22Rv1 (cell line): ENCODE measurements around the gene EXOSC10.
A peak's percentile ranks its signal among the peaks of the same experiment; 100 is the strongest.
"Not testable (repeated sequence)": the region's sequence is repeated elsewhere in the genome, so short reads cannot be mapped to it uniquely, and the experiment has no call there.

Source experiments
- H3K27ac ChIP-seq: fragments of 450-650 bp; 2 replicates; pipeline ENCODE4 v1.5.1; 2017
- ZFX ChIP-seq: fragments of 450-650 bp; IDR thresholded peaks from 2 replicates; pipeline ENCODE4 v1.6.1; 2017; ENCODE audit warnings: antibody characterized with exemption, borderline replicate concordance
- TF ChIP-seq, protein P1 (sequence below): fragments of 450-650 bp; IDR thresholded peaks from 2 replicates; pipeline ENCODE4 v1.5.1; 2017; ENCODE audit warnings: mild to moderate bottlenecking

Gene EXOSC10

DNA sequence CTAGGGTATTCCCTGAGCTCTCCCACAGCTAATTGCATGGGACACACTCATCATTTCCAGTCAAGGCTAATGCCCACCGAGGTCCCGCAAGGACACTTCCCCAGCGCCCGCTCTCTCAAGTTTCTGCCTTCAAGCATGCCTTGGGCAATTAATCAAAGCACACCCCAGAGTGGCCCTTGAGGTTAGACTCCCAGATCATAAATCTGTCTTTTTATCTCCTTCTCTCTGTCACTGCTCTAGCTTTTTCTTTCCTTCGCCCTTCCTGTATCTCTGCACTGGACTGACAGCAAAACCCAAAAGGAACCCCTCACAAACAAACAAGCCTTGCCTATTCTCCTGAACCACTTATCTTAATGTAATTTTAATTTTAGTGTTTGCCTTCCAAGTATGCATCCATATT lies 7.9 kb upstream of the EXOSC10 start:
- H3K27ac ChIP-seq, result no peak overlapping the region
- TF ChIP-seq, protein P1, sequence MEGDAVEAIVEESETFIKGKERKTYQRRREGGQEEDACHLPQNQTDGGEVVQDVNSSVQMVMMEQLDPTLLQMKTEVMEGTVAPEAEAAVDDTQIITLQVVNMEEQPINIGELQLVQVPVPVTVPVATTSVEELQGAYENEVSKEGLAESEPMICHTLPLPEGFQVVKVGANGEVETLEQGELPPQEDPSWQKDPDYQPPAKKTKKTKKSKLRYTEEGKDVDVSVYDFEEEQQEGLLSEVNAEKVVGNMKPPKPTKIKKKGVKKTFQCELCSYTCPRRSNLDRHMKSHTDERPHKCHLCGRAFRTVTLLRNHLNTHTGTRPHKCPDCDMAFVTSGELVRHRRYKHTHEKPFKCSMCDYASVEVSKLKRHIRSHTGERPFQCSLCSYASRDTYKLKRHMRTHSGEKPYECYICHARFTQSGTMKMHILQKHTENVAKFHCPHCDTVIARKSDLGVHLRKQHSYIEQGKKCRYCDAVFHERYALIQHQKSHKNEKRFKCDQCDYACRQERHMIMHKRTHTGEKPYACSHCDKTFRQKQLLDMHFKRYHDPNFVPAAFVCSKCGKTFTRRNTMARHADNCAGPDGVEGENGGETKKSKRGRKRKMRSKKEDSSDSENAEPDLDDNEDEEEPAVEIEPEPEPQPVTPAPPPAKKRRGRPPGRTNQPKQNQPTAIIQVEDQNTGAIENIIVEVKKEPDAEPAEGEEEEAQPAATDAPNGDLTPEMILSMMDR, result no peak
- TF ChIP-seq ZFX, result no peak

DNA sequence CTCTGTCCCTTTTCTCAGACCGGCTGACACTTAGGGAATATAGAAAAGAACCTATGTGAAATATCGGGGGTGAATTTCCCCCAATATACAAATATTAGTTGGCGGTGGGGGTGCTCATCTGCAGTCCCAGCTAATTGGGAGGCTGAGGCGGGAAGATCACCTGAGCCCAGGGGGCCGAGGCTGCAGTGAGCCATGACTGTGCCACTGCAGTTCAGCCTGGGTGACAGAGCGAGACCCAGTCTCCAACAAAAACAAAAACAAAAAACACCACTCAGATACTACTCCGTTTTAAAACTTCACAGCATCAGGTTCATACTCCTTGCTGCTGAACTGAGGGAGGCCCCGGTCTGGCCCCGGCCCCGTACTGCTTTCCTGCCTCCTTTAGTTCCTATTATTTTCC lies 5.9 kb upstream of the EXOSC10 start:
- no peak overlapping the region for H3K27ac ChIP-seq
- TF ChIP-seq, protein P1, result no peak
- TF ChIP-seq ZFX, result no peak

DNA sequence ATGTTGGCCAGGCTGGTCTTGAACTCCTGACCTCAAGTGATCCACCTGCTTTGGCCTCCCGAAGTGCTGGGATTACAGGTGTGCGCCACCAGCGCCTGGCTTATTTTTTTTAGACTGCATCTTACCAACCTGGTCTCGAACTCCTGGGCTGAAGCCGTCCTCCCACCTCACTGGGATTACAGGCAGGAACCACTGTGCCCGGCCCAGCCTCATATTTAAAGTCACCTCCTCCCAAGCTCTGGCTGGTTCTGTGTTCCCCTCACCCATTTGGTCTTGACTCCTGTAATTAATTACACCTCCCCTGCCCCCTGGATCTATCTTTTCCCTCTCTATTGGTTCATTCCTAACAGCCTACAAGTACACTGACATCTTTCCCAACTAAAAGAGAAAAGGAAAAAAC lies 1.7 kb upstream of the EXOSC10 start:
- H3K27ac ChIP-seq, result no peak overlapping the region
- no peak for TF ChIP-seq ZFX
- TF ChIP-seq, protein P1, result no peak

DNA sequence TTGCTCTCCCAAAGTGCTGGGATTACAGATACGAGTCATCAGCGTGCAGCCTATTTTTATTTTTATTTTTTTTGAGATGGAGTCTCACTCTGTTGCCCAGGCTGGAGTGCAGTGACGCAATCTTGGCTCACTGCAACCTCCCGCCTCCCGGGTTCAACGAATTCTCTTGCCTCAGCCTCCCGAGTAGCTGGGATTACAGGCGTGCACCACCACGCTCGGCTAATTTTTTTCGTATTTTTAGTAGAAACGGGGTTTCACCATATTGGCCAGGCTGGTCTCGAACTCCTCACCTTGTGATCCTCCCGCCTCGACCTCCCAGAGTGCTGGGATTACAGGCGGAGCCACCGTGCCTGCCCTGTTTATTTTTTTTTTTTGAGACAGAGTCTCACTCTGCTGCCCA lies 1.1 kb upstream of the EXOSC10 start:
- not testable (repeated sequence) for H3K27ac ChIP-seq

DNA sequence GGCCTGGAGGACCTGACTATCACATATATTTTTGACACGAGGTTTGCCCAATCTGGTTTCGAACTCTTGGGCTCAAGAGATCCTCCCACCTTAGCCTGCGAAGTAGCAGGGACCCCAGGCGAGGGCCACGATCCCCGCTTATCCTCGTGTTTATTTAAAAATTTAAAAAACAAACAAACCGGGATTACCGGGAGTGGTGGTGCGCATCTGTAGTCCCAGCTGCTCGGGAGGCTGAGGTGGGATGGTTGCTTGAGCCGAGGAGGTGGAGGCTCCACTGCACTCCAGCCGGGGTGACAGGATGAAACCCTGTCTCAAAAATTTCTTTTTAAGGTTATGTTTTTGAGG lies 452 bp upstream of the EXOSC10 start:
- peak overlapping the region; percentile 72 for H3K27ac ChIP-seq
- TF ChIP-seq ZFX, result no peak

DNA sequence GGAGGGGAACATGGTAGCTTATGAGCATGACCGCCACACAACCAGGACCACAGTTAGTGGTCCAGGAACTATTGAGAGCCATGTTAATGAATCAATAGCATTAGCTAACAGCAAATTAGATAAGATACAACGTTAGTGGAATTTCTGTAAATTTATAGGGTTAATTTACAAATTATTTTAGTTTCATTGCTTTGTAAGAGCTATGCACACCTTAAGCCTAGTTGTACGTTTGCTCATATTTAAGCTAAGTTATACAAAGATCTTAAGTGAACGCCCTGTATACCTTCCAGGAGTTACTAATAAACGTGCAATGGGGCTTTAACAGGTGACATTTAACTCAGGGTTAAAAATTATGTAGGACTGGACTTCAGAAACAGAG lies 749 bp downstream of the EXOSC10 start:
- peak overlapping the region; percentile 72 for H3K27ac ChIP-seq
- TF ChIP-seq, protein P1, result no peak
- TF ChIP-seq ZFX, result no peak

DNA sequence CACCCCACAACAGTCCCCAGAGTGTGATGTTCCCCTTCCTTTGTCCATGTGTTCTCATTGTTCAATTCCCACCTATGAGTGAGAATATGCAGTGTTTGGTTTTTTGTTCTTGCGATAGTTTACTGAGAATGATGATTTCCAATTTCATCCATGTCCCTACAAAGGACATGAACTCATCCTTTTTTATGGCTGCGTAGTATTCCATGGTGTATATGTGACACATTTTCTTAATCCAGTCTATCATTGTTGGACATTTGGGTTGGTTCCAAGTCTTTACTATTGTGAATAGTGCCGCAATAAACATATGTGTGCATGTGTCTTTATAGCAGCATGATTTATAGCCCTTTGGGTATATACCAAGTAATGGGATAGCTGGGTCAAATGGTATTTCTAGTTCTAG lies 15.9 kb downstream of the EXOSC10 start:
- H3K27ac ChIP-seq, result not testable (repeated sequence)

DNA sequence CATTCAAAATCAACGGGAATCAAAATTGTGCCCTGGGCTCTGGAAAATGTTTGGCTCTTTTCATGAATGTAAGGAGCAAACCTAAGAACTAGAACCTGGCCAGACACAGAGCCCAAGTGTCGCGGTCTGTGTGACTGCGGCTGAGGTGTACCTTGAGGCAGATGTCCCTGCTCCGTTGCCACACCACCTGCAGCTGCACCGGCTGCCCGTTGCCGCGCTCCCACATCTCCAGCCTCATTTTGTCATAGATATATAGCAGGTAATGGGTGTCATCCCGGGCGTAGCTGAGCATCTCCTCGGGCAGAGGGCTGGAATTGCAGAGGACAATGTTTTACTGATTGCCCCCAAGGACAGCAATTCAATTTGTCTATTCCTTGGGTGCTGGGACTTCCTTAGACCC lies 18.7 kb downstream of the EXOSC10 start:
- TF ChIP-seq, protein P1, result no peak
- TF ChIP-seq ZFX, result no peak
- H3K27ac ChIP-seq, result no peak overlapping the region

DNA sequence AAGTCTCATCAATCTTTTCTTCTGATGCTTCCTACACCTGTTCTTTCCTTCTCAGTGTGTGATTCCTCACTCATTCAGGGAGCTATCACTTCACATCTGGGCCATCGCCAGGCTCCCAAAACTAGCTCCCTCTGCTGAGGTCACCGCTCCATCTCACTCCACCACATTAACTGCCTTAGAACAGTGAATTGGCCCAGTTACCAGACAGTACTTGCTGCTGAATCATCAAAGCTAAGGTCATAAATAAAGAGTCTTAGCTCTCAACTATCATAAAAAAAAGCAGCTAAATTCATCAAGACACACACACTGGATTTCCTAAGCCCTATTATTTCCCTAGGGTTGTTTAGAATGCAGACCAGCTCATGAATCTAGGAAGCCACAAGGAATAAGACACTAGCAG lies 21.0 kb downstream of the EXOSC10 start:
- TF ChIP-seq, protein P1, result no peak
- TF ChIP-seq ZFX, result no peak
- H3K27ac ChIP-seq, result no peak overlapping the region

DNA sequence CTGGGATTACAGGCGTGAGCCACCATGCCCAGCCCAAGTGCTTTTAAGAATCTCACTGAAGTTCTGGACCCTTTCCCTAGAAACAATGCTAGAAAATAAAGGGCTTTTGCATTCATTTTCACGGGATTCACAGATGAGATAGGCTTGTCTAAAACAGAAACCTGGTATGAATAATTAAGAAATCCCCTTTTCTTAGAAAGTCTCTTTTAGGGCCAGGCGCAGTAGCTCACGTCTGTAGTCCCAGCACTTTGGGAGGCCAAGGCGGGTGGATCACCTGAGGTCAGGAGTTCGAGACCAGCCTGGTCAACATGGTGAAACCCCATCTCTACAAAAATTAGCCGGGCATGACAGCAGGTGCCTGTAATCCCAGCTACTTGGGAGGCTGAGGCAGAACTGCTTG lies 26.3 kb downstream of the EXOSC10 start:
- H3K27ac ChIP-seq, result not testable (repeated sequence)
